Measurements from ENCODE around the gene EDARADD.

DNA sequence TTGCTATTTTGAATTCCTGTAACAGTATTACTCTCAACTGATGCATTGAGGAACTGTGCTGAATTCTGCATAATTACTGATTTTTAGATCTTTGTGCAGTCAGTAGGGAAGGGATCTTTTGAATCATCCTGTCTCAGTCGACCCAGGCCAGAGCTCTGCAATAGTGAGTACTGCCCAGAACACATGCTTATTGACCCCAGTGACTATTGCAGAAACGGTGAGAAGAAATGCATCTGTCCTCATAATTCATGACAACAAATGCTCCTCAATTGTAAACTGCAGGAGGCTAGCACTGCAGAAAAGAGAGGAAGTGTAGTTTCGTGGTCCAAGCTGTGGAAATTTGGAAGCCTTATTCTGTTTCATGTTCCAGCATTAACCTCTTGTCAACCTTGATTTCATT, 19.6 kb downstream of the EDARADD start:
- TF ChIP-seq, protein P1, sequence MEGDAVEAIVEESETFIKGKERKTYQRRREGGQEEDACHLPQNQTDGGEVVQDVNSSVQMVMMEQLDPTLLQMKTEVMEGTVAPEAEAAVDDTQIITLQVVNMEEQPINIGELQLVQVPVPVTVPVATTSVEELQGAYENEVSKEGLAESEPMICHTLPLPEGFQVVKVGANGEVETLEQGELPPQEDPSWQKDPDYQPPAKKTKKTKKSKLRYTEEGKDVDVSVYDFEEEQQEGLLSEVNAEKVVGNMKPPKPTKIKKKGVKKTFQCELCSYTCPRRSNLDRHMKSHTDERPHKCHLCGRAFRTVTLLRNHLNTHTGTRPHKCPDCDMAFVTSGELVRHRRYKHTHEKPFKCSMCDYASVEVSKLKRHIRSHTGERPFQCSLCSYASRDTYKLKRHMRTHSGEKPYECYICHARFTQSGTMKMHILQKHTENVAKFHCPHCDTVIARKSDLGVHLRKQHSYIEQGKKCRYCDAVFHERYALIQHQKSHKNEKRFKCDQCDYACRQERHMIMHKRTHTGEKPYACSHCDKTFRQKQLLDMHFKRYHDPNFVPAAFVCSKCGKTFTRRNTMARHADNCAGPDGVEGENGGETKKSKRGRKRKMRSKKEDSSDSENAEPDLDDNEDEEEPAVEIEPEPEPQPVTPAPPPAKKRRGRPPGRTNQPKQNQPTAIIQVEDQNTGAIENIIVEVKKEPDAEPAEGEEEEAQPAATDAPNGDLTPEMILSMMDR (IDR thresholded peaks at IDR 0.05) = no peak
- TF ChIP-seq POLR2A (IDR thresholded peaks at IDR 0.05) = no peak
